ENCODE results near the gene MMP28. TPM values are rescaled to one million over a fixed set of nuclear protein-coding genes. Genes with fewer than 3 reads are reported as not detected.

MMP28 gene
- total and polyA plus RNA-seq, 4 donors = 30.5 to 72.6 (median 44.3) TPM

DNA sequence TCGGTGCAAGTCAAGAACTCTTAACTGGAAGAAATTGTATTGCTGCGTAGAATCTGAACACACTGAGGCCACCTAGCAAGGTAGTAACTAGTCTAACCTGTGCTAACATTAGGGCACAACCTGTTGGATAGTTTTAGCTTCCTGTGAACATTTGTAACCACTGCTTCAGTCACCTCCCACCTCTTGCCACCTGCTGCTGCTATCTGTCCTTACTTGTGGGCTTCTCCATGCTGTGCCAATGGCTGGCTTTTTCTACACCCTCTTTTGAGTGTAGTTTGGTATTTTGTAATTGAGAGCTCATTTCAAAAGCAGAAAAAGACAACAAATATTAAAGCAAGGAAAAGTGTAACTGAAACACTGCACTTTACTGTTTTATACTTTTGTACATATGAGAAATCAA is 71.7 kb downstream of the MMP28 start:
- H3K9me3 ChIP-seq (ENCODE audit: control insufficient read depth in 4 of 4, insufficient read depth in 3 of 4, low read length in 3 of 4) = no peaks in the 10 kb centered on the region
- H3K9ac ChIP-seq (ENCODE audit: insufficient read depth in 1 of 2, low read length in 2 of 2) = no peak overlapping the region
- 98 to 99% methylated on average over 2 of the region's 2 CpGs for WGBS, 2 donors
- H3K4me3 ChIP-seq = no peak overlapping the region
- H3K27me3 ChIP-seq (ENCODE audit: control insufficient read depth in 3 of 3, insufficient read depth in 3 of 3, low read length in 2 of 3) = no peaks in the 10 kb centered on the region
- H3K4me1 ChIP-seq (ENCODE audit: control insufficient read depth in 5 of 5, insufficient read depth in 5 of 5, low read length in 5 of 5) = peaks cover 0 to 18% (median 13%) of the 10 kb centered on the region in 5 donors
- ATAC-seq (ENCODE audit: insufficient read depth, low FRiP score) (no peak), DNase-seq (no peak)
- H3K36me3 ChIP-seq (ENCODE audit: control insufficient read depth in 4 of 4, insufficient read depth in 4 of 4, low read length in 4 of 4) = peaks cover 21 to 41% (median 29%) of the 10 kb centered on the region in 4 donors
- no peak overlapping the region for H3K27ac ChIP-seq (ENCODE audit: low read depth in 1 of 2, low read length in 1 of 2)
- TF ChIP-seq, protein P1, sequence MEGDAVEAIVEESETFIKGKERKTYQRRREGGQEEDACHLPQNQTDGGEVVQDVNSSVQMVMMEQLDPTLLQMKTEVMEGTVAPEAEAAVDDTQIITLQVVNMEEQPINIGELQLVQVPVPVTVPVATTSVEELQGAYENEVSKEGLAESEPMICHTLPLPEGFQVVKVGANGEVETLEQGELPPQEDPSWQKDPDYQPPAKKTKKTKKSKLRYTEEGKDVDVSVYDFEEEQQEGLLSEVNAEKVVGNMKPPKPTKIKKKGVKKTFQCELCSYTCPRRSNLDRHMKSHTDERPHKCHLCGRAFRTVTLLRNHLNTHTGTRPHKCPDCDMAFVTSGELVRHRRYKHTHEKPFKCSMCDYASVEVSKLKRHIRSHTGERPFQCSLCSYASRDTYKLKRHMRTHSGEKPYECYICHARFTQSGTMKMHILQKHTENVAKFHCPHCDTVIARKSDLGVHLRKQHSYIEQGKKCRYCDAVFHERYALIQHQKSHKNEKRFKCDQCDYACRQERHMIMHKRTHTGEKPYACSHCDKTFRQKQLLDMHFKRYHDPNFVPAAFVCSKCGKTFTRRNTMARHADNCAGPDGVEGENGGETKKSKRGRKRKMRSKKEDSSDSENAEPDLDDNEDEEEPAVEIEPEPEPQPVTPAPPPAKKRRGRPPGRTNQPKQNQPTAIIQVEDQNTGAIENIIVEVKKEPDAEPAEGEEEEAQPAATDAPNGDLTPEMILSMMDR (IDR thresholded peaks at IDR 0.05; ENCODE audit: control extremely low read depth, extremely low read depth) = no peak

DNA sequence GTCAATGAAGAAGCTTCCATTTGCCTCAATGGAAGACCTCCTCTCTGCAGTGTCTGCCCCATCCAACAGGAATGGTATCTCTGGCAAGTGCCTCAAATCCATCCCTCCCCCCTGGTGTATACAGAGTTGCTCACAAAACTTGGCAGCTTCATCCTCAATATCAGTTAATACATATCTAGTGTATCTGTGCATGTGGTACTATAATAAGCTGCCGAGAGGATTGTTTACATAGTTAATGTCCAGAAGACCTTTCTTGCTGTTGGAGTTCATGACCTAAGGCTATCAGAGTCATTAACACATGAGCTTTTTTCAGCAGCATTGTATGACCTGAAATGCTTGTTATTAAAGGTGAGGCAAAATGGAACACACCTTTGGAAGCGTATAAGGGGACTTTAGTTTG is 78.0 kb downstream of the MMP28 start:
- WGBS, 2 donors = 56 to 70% methylated on average over 2 of the region's 2 CpGs

DNA sequence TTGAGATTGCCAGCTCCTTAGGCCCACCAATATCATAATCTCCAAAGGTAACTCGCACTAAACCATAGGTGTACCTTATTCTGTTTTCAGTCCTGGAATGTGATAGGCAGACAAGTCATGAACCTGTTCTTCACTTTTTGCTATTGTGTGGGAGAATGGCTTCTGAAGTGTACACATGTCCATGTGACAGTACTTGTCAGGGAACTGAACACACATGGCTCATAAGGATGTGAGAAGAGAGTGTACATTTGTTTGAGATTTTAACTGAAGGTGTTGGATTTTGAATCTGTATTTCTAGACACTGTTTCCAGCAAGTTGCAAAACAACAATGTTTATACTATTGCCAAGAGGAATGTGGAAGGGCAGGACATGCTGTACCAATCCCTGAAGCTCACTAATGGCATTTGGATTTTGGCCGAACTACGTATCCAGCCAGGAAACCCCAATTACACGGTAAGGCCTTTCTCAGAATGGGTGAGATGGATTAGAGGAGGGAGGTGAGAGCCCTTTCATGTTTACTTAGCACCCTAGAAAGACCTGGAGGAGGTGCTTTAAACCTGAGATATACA is 78.5 kb downstream of the MMP28 start:
- Histone ChIP-seq H3K27me3 (ENCODE audit: control insufficient read depth in 3 of 3, insufficient read depth in 3 of 3, low read length in 2 of 3) (no peaks in the 10 kb centered on the region), H3K4me1 (ENCODE audit: control insufficient read depth in 5 of 5, insufficient read depth in 5 of 5, low read length in 5 of 5) (peaks cover 6 to 34% (median 13%) of the 10 kb centered on the region in 5 donors), H3K4me3 (no peak overlapping the region), H3K9ac (ENCODE audit: insufficient read depth in 1 of 2, low read length in 2 of 2) (no peak overlapping the region), H3K9me3 (ENCODE audit: control insufficient read depth in 4 of 4, insufficient read depth in 3 of 4, low read length in 3 of 4) (no peaks in the 10 kb centered on the region), H3K36me3 (ENCODE audit: control insufficient read depth in 4 of 4, insufficient read depth in 4 of 4, low read length in 4 of 4) (peaks cover 4 to 21% (median 16%) of the 10 kb centered on the region in 4 donors), H3K27ac (ENCODE audit: low read depth in 1 of 2, low read length in 1 of 2) (peak overlapping the region; percentile 21 to 86)
- ATAC-seq (ENCODE audit: insufficient read depth, low FRiP score) (no peak), DNase-seq (peak in 2 of 3 donors; percentile 49 to 69)
- WGBS, 2 donors = 41 to 70% methylated on average over 4 of the region's 4 CpGs
- TF ChIP-seq, protein P1 (IDR thresholded peaks at IDR 0.05; ENCODE audit: control extremely low read depth, extremely low read depth) = no peak

More for the DNA sequence above, 78.0 kb downstream of the MMP28 start:
- peak overlapping the region; percentile 39 to 86 for H3K27ac ChIP-seq (ENCODE audit: low read depth in 1 of 2, low read length in 1 of 2)
- no peak for ATAC-seq (ENCODE audit: insufficient read depth, low FRiP score)
- no peaks in the 10 kb centered on the region for H3K27me3 ChIP-seq (ENCODE audit: control insufficient read depth in 3 of 3, insufficient read depth in 3 of 3, low read length in 2 of 3)
- no peak overlapping the region for H3K9ac ChIP-seq (ENCODE audit: insufficient read depth in 1 of 2, low read length in 2 of 2)
- TF ChIP-seq, protein P1 (IDR thresholded peaks at IDR 0.05; ENCODE audit: control extremely low read depth, extremely low read depth) = no peak
- H3K9me3 ChIP-seq (ENCODE audit: control insufficient read depth in 4 of 4, insufficient read depth in 3 of 4, low read length in 3 of 4) = no peaks in the 10 kb centered on the region
- DNase-seq = peak in 2 of 3 donors; percentile 50 to 54
- peaks cover 4 to 21% (median 16%) of the 10 kb centered on the region in 4 donors for H3K36me3 ChIP-seq (ENCODE audit: control insufficient read depth in 4 of 4, insufficient read depth in 4 of 4, low read length in 4 of 4)
- peaks cover 4 to 30% (median 13%) of the 10 kb centered on the region in 5 donors for H3K4me1 ChIP-seq (ENCODE audit: control insufficient read depth in 5 of 5, insufficient read depth in 5 of 5, low read length in 5 of 5)
- no peak overlapping the region for H3K4me3 ChIP-seq
